Endothelial cell of coronary artery (primary cell): ENCODE data around the gene ZNF584. TPM values are rescaled to one million over a fixed set of nuclear protein-coding genes. Genes with fewer than 3 reads are reported as not detected.

Experiments used
- total RNA-seq: library from RNA; depleted of rRNA; stranded (reverse); fragments of >200 nt; gene quantifications from 2 replicates; pipeline ENCODE4 v1.2.3, GENCODE V29; 2014

Gene ZNF584
- total RNA-seq, result 12.2 and 13.4 TPM in 2 replicates

DNA sequence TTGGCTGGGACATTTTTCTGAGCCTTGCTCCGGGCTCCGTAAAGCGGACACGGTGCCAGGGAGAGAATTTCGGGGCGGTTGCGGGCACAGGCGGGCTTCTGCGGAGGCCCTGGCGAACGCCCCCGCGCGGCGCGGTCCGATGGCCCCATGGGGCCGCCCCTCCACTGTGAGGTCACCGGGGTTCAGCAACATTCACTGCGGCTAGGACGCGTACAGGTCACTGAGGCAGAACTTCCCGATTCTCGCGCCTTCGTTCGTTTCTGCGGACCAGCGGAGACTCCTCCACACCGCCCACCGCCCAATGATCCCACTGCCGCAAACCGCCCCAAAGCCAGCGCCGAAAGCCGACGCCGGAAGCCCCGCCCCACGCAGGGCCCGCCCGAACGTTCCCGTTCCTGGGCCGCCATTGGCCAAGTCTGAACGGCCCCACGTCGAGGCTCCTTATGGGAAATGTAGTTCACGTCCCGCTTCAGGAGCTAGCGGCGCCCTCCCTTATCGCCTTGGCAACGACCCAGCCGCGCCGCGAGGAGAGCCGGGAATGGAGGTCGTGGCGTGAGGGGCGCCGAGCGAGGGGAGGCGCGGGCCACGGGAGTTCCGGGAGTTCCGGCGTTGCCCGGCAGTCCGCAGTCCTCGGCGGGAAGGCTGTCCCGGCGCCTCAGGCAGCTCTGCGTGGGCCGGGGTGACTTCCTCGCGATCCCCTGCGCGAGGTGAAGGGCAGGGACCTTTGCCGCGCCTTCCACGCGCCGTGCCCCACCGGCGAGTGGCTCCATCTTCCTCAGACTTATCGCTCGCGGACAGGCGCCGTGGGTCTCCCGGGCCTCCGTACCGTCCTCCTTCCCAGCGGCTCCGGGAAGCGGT, at the start of gene ZNF584:
Gene ZNF584 (plus strand): TSS at position 498 of the 858 bp plus-strand sequence. CDS start 499 bp downstream, outside the sequence.

DNA sequence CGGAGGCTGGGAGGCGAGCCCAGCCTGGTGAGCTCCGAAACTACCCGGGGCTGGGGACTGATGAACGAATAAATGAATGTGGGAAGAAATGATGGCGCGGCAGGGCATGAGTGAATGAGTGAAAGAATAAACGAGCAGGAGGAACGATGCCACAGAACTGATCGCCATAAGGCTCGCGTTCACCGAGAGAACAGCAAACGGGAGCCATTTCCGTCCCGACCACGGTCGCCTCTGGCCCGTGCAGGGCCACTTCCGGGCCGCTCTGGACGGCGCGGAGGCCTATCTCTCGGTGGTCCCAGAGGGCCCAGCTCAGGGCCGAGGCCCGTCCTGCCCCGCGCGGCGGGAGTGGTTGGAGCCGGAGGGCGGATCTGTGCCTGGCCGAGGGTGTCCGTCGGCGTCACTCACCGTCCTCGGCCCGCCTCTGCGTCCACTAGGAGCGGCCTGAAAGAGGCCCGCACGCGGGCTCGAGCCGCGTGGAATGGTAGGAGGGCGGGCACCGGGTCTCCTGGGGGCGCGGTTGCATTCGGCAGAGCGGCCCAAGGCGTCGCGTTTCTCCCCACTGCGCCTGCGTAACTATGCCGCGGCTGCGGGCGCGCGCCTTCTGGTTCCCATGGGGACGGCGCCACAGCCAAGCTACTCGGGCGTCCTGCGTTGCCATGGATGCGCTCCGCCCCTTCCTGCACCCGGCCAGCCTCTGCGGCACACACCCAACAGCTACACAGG, 46.0 kb upstream of the ZNF584 start, which contains the start of gene ZNF497:
Gene ZNF497 (minus strand): TSS at position 480 of the 723 bp plus-strand sequence. CDS start 5,116 bp downstream, outside the sequence.

GRCh38 chr19:58380662-58381459, 27.6 kb upstream of the ZNF584 start, which contains the start of gene ZNF837:
Gene ZNF837 (minus strand): TSS chr19:58381030. CDS start chr19:58369332, 11,698 bp downstream.

DNA sequence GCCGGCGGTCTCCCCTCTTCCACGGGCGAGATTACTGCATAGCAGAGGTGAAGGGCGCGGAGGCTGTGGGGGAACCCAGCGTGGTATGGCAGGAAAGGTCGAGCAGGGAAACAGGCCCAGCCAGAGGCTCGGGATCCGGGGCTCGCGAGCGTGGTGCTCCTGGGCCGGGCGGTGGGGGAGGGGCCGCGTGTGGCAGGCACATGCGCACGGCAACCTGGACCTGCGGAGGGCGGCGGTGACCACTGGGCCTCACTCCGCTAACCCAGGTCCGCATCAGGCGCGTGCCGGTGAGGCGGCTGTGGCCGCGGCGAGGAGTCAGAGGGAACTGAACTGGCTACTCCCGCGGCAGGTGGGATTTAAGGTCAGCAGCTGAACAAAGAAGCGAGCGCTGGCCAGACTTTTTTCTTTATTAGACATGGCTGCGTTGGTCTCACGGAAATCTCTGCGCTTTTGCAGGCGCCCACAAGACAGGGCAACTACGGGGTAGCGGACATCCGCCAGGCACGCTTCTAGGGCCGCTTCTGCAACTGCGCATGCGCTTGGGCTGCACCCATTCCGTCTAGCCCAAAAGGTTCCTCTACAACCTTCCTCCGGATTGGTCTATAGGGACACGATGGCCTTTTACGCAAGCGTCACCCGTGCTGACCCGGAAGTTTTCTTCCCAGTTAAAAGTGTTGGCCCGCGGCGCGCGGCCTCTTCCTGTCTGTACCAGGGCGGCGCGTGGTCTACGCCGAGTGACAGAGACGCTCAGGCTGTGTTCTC, 21.7 kb upstream of the ZNF584 start, which contains the start of gene RPS5:
Gene RPS5 (plus strand): TSS at position 694 of the 762 bp plus-strand sequence. CDS start 869 bp downstream, outside the sequence.

DNA sequence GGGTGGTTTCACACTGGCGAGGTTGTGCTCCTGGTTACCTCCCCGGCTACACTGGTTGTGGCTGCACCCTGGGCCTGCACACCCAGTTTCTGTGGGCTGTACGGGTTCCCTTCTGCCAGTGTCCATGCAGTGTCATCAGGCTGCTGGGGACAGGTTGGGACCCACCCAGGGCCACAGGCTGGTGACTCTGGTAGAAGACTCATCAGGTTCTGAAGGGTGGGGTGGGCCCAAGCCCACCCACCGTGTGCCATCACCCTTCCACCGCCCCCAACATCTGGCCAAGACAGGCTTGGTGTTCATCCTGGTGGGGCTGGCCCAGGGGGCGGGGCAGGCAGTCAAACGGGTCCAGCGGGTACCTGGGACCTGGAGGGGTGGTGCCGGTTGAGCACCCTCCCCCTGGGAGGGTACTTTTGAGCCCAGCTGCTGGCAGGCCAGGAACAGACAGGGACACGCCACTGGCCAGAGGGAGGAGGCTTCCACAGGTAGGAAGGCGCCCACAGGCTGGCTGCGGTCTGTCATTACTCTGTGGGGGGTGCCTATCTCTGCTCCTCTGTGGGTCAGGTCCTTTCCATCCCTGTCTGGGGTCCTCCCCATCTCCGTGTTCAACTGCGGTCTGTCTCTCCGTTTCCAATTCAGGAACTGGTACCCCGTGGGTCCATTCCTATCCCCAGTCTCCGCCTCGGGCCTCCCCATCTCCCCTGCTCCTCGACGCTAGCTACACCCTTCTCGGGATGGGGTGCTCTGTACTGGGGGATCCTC, 13.1 kb upstream of the ZNF584 start, which contains the start of gene RNF225:
Gene RNF225 (plus strand): TSS at position 437 of the 759 bp plus-strand sequence. CDS start 434 bp downstream, outside the sequence.

GRCh38 chr19:58439576-58440554, 31.4 kb downstream of the ZNF584 start, which contains the start of gene ZNF132:
Gene ZNF132 (minus strand): TSS chr19:58440153. CDS start chr19:58439821, 332 bp downstream.

GRCh38 chr19:58451358-58452101, 43.1 kb downstream of the ZNF584 start, which contains the start of gene ZNF324B:
Gene ZNF324B (plus strand): TSS chr19:58451622. CDS start chr19:58453702, 2,080 bp downstream.

DNA sequence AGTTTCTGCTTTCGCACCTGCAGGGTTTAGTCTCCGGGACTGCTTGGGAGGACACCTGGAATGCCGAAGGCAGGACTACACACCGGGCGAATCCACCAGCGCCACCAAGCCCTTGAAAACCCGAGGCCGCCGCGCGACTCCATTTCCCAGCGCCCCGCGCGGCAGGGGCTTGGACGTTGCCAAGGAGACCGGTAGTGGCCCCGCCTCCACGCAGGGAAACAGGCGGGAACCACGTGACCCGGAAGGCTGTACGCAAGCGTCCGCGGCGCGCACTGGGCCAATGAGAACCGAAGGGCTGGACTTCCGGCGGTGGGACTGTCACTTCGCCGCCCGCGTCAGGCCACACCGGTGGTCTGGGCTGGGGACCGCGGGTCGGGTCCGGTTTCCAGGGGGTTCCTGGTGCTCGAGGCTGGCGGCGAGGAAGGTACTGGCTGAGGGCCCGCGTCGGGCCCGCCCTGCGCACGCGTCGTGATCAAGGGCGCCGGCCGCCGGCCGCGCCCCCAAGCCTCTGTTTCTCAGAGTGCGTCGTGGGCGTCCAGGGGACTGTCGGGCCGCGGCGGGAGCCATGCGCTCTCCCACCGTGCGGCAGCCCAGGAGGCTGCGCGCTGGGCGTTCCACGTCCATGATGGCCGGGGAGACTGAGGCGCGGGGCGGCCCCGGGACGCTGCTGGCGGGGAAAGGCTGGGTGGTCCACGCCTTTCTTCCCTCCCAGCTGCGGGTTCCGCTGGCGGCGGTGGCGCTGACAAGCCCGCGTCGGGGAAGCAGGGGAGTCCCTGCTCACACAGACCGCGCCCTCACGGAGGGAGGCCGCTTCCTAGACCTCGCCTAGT, 58.5 kb downstream of the ZNF584 start, which contains the start of gene ZNF324:
Gene ZNF324 (plus strand): TSS at position 321 of the 830 bp plus-strand sequence. CDS start 2,106 bp downstream, outside the sequence.

Other genes starting within 250 kb of the ZNF584 start
- 13.3 and 23.0 TPM in 2 replicates for gene ZNF274, start 225.6 kb upstream of the ZNF584 start, total RNA-seq
- 45.2 and 54.2 TPM in 2 replicates for gene ZNF544, start 179.7 kb upstream of the ZNF584 start, total RNA-seq
- 3.1 and 4.0 TPM in 2 replicates for gene ZNF8, start 129.7 kb upstream of the ZNF584 start, total RNA-seq
- gene ERVK3-1, start 103.3 kb upstream of the ZNF584 start, total RNA-seq, result 17.5 and 22.8 TPM in 2 replicates
- 1.9 and 2.7 TPM in 2 replicates for gene ZSCAN22, start 81.7 kb upstream of the ZNF584 start, total RNA-seq
- gene A1BG, start 55.2 kb upstream of the ZNF584 start, total RNA-seq, result 6.0 and 10.4 TPM in 2 replicates
- gene ZNF497, start 45.9 kb upstream of the ZNF584 start, total RNA-seq, result 0.81 and 1.1 TPM in 2 replicates
- 0.66 and 1.2 TPM in 2 replicates for gene ZNF837, start 27.6 kb upstream of the ZNF584 start, total RNA-seq
- 2,645 and 2,757 TPM in 2 replicates for gene RPS5, start 21.4 kb upstream of the ZNF584 start, total RNA-seq
- 0.09 TPM in 1 of 2 replicates, not detected in the other for gene RNF225, start 13.0 kb upstream of the ZNF584 start, total RNA-seq
- 6.2 and 6.8 TPM in 2 replicates for gene ZNF132, start 31.5 kb downstream of the ZNF584 start, total RNA-seq
- gene ZNF324B, start 43.0 kb downstream of the ZNF584 start, total RNA-seq, result 7.6 and 8.7 TPM in 2 replicates
- gene ZNF324, start 58.4 kb downstream of the ZNF584 start, total RNA-seq, result 11.1 and 12.5 TPM in 2 replicates
- gene ZNF446, start 67.7 kb downstream of the ZNF584 start, total RNA-seq, result 4.6 and 4.9 TPM in 2 replicates
- gene SLC27A5, start 103.3 kb downstream of the ZNF584 start, total RNA-seq, result 10.2 and 16.6 TPM in 2 replicates
- gene ZBTB45, start 111.2 kb downstream of the ZNF584 start, total RNA-seq, result 5.8 and 7.5 TPM in 2 replicates
- gene TRIM28, start 135.4 kb downstream of the ZNF584 start, total RNA-seq, result 476 and 517 TPM in 2 replicates
- gene CHMP2A, start 146.5 kb downstream of the ZNF584 start, total RNA-seq, result 126 and 141 TPM in 2 replicates
- 94.9 and 128 TPM in 2 replicates for gene UBE2M, start 150.0 kb downstream of the ZNF584 start, total RNA-seq
- gene MZF1, start 164.7 kb downstream of the ZNF584 start, total RNA-seq, result 9.2 and 12.8 TPM in 2 replicates